Liver (tissue), 9 donors: ENCODE results near the gene MAGI1. TPM values are rescaled to one million over a fixed set of nuclear protein-coding genes. Genes with fewer than 3 reads are reported as not detected.

Experiments
- DNase-seq: peaks from one replicate; pipeline ENCODE4 v3.0.0-alpha.2; 2017; ENCODE audit warnings: low spot score
- H3K27ac ChIP-seq, 2 donors: one replicate each; pipeline ENCODE4 v1.7.0; 2013; ENCODE audit warnings: inconsistent platforms in 2 of 2, low read length in 2 of 2, control low read depth in 1 of 2, low read depth in 1 of 2, mild to moderate bottlenecking in 1 of 2
- H3K27me3 ChIP-seq, 4 donors: one replicate each; pipeline versions ENCODE4 v1.6.1 to v1.7.0; 2013; ENCODE audit warnings: low read length in 3 of 4, inconsistent platforms in 1 of 4, mild to moderate bottlenecking in 1 of 4, moderate library complexity in 1 of 4; ENCODE audit not compliant: control insufficient read depth in 4 of 4, insufficient read depth in 4 of 4
- H3K36me3 ChIP-seq, 4 donors: one replicate each; pipeline versions ENCODE4 v1.6.1 to v1.7.0; 2013; ENCODE audit warnings: low read length in 3 of 4, mild to moderate bottlenecking in 3 of 4, low read depth in 1 of 4, moderate library complexity in 1 of 4; ENCODE audit not compliant: control insufficient read depth in 4 of 4, insufficient read depth in 3 of 4
- H3K4me1 ChIP-seq, 4 donors: one replicate each; pipeline versions ENCODE4 v1.6.1 to v1.7.0; 2013; ENCODE audit warnings: low read length in 3 of 4, mild to moderate bottlenecking in 3 of 4, moderate library complexity in 1 of 4; ENCODE audit not compliant: control insufficient read depth in 4 of 4, insufficient read depth in 4 of 4
- H3K4me3 ChIP-seq, 3 donors: one replicate each; pipeline versions ENCODE4 v1.6.1 to v1.7.0; 2013; ENCODE audit warnings: low read length in 3 of 3, control low read depth in 1 of 3, low read depth in 1 of 3, mild to moderate bottlenecking in 1 of 3
- H3K9ac ChIP-seq, 2 donors: one replicate each; pipeline ENCODE4 v1.7.0; 2013; ENCODE audit warnings: low read length in 2 of 2, mild to moderate bottlenecking in 2 of 2, moderate library complexity in 2 of 2, control low read depth in 1 of 2, low read depth in 1 of 2
- H3K9me3 ChIP-seq, 4 donors: one replicate each; pipeline versions ENCODE4 v1.6.1 to v1.7.0; 2013; ENCODE audit warnings: low read length in 3 of 4; ENCODE audit not compliant: control insufficient read depth in 4 of 4
- EGR1 ChIP-seq, 2 donors: IDR thresholded peaks; 2 replicates each; pipeline ENCODE4 v1.6.1; 2016 to 2018; ENCODE audit warnings: antibody characterized with exemption in 2 of 2, low read depth in 2 of 2
- FOXA1 ChIP-seq: IDR thresholded peaks from 2 replicates; pipeline ENCODE4 v1.6.1; 2016; ENCODE audit warnings: antibody characterized with exemption
- FOXA2 ChIP-seq: IDR thresholded peaks from 2 replicates; pipeline ENCODE4 v1.6.1; 2016; ENCODE audit warnings: antibody characterized with exemption
- GABPA ChIP-seq, 2 donors: IDR thresholded peaks in 1 of 2; conservative IDR thresholded peaks in 1 of 2; 2 replicates each; pipeline ENCODE4 v1.6.1; 2016; ENCODE audit warnings: antibody characterized with exemption in 2 of 2, mild to moderate bottlenecking in 1 of 2, moderate library complexity in 1 of 2
- HNF4A ChIP-seq, 2 donors: conservative IDR thresholded peaks; 2 replicates each; pipeline ENCODE4 v1.6.1; 2016; ENCODE audit warnings: antibody characterized with exemption in 2 of 2, mild to moderate bottlenecking in 2 of 2
- HNF4G ChIP-seq: IDR thresholded peaks from 2 replicates; pipeline ENCODE4 v1.6.1; 2016; ENCODE audit warnings: antibody characterized with exemption
- JUND ChIP-seq, 2 donors: IDR thresholded peaks; 2 replicates each; pipeline ENCODE4 v1.6.1; 2016; ENCODE audit warnings: antibody characterized with exemption in 2 of 2
- NR2F2 ChIP-seq: IDR thresholded peaks from 2 replicates; pipeline ENCODE4 v1.6.1; 2016; ENCODE audit warnings: antibody characterized with exemption
- RAD21 ChIP-seq, 2 donors: IDR thresholded peaks; 2 replicates each; pipeline ENCODE4 v1.6.1; 2016; ENCODE audit warnings: antibody characterized with exemption in 2 of 2, mild to moderate bottlenecking in 2 of 2
- RXRA ChIP-seq, 2 donors: IDR thresholded peaks; 2 replicates each; pipeline ENCODE4 v1.6.1; 2017 to 2018; ENCODE audit warnings: antibody characterized with exemption in 2 of 2, mild to moderate bottlenecking in 1 of 2
- SP1 ChIP-seq: IDR thresholded peaks from 2 replicates; pipeline ENCODE4 v1.6.1; 2018; ENCODE audit warnings: antibody characterized with exemption, mild to moderate bottlenecking
- TAF1 ChIP-seq: conservative IDR thresholded peaks from 2 replicates; pipeline ENCODE4 v1.6.1; 2016; ENCODE audit warnings: antibody characterized with exemption, mild to moderate bottlenecking
- YY1 ChIP-seq: IDR thresholded peaks from 2 replicates; pipeline ENCODE4 v1.6.1; 2016; ENCODE audit warnings: antibody characterized with exemption, mild to moderate bottlenecking
- WGBS: extraction: QIAGEN DNeasy Blood & Tissue Kit; methylation state at CpG from one replicate; pipeline ENCODE4 v1.1.7; 2013; 5-methylcytosine and 5-hydroxymethylcytosine counted together
- polyA plus RNA-seq, 2 donors: library from polyadenylated mRNA; stranded (reverse) in 1 of 2; unstranded in 1 of 2; fragments of 200-250 nt in 1 of 2; fragments of >200 nt in 1 of 2; fragmentation: Nextera tagmentation in 1 of 2; extraction: Ambion mirVana in 1 of 2; gene quantifications; one replicate each; pipeline versions ENCODE4 v1.2.1 to v1.2.3, GENCODE V29; 2013 to 2015
- total RNA-seq, 2 donors: library from RNA; depleted of rRNA; stranded (reverse); fragments of >200 nt; gene quantifications; one replicate each; pipeline ENCODE4 v1.2.3, GENCODE V29; 2014
- TF ChIP-seq, protein P1 (sequence below): IDR thresholded peaks from 2 replicates; pipeline ENCODE4 v1.6.1; 2016; ENCODE audit warnings: antibody characterized with exemption, mild to moderate bottlenecking
- TF ChIP-seq, protein P2 (sequence below): IDR thresholded peaks from 2 replicates; pipeline ENCODE4 v1.6.1; 2016; ENCODE audit warnings: antibody characterized with exemption
- TF ChIP-seq, protein P3 (sequence below): fragments of 150-350 bp; IDR thresholded peaks from 2 replicates; pipeline ENCODE4 v1.5.1; 2017; ENCODE audit warnings: improper control_type of control experiment, low read depth, low read length; ENCODE audit not compliant: missing input control
- TF ChIP-seq, protein P4 (sequence below): IDR thresholded peaks from 2 replicates; pipeline ENCODE4 v1.6.1; 2016; ENCODE audit warnings: antibody characterized with exemption
- donor health status: healthy.
- donor health status: healthy.
- donor health status: healthy.
- donor health status: healthy.
- donor health status: healthy.

The MAGI1 gene
- total and polyA plus RNA-seq, 4 donors, result 9.6 to 68.8 (median 14.0) TPM

DNA sequence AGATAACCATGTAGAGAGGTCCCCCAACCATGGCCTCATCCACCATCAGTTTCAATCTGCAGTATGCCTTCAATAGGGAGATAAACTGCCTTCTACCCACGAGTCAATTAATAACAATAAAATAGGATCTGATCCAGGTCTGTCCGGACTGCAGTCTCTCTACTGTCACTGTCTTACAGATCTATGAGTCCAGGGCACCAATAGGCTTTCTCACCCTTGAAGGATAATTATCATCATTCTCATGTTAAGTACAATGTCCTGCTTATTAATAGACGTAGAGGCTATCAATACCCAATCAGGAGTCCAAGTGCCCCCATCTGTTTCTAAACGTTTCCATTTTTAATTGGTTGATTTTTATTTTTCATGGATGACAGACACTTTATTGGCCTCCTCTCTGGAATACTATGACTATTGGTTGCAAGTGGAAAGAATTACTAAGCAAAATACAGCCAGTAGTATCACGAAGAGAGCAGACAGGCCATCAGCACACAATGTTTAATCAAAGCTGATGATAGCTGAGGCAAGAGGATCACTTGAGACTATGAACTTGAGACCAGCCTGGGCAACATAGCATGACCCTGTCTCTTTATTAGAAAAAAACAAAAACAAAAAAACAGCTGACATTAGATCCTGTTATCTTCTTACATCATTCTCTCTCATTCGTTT, 480.7 kb downstream of the MAGI1 start:
- no peaks in the 10 kb centered on the region for H3K27me3 ChIP-seq
- WGBS, result 84% methylated on average over 6 of the region's 6 CpGs
- no peak overlapping the region for H3K9ac ChIP-seq
- no peak overlapping the region for H3K27ac ChIP-seq
- no peak for TF ChIP-seq FOXA1
- TF ChIP-seq, protein P1, sequence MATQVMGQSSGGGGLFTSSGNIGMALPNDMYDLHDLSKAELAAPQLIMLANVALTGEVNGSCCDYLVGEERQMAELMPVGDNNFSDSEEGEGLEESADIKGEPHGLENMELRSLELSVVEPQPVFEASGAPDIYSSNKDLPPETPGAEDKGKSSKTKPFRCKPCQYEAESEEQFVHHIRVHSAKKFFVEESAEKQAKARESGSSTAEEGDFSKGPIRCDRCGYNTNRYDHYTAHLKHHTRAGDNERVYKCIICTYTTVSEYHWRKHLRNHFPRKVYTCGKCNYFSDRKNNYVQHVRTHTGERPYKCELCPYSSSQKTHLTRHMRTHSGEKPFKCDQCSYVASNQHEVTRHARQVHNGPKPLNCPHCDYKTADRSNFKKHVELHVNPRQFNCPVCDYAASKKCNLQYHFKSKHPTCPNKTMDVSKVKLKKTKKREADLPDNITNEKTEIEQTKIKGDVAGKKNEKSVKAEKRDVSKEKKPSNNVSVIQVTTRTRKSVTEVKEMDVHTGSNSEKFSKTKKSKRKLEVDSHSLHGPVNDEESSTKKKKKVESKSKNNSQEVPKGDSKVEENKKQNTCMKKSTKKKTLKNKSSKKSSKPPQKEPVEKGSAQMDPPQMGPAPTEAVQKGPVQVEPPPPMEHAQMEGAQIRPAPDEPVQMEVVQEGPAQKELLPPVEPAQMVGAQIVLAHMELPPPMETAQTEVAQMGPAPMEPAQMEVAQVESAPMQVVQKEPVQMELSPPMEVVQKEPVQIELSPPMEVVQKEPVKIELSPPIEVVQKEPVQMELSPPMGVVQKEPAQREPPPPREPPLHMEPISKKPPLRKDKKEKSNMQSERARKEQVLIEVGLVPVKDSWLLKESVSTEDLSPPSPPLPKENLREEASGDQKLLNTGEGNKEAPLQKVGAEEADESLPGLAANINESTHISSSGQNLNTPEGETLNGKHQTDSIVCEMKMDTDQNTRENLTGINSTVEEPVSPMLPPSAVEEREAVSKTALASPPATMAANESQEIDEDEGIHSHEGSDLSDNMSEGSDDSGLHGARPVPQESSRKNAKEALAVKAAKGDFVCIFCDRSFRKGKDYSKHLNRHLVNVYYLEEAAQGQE, result no peak
- H3K4me3 ChIP-seq, result no peak overlapping the region
- no peak for DNase-seq
- H3K9me3 ChIP-seq, result no peaks in the 10 kb centered on the region
- peaks cover 0 to 10% (median 7%) of the 10 kb centered on the region in 4 donors for H3K4me1 ChIP-seq
- H3K36me3 ChIP-seq, result no peaks in the 10 kb centered on the region

DNA sequence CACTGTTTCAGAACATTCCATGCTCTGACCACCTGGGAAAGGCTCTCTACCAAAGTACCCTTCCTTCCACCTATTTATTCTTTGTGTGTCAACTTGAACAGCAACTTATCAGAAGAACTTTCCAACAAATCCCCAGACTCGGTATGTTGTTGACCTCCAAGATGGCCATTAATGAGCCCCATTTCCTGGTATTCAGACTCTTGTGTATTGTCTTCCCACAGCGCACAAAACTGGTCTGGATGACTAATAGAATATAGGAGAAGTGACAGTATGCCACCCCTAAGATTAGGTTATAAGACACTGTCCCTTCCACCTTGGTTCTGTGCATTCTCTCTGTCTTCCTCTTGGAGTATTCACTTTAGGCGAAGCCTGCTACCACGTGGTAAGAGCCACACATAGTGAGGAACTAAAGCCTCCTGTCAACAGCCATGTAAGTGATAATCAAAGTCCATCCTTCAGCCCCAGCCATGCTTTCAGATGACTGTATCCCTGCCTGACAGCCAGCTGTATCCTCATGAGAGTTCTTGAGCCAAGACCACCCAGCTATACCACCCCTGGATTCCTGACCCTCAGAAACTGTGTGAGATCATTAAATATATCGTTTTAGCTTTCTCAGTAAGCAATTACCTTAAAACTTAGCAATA, 481.7 kb downstream of the MAGI1 start:
- Histone ChIP-seq H3K27me3 (no peaks in the 10 kb centered on the region), H3K9ac (no peak overlapping the region), H3K27ac (no peak overlapping the region), H3K9me3 (no peaks in the 10 kb centered on the region), H3K36me3 (no peaks in the 10 kb centered on the region), H3K4me3 (no peak overlapping the region), H3K4me1 (peaks cover 0 to 10% (median 7%) of the 10 kb centered on the region in 4 donors)
- TF ChIP-seq RAD21 (IDR thresholded peaks at IDR 0.05) (no peak), RXRA (IDR thresholded peaks at IDR 0.05) (no peak), GABPA (IDR thresholded peaks at IDR 0.05 in 1 of 2, conservative IDR thresholded peaks at IDR 0.05 in 1 of 2) (no peak)
- TF ChIP-seq, protein P2, sequence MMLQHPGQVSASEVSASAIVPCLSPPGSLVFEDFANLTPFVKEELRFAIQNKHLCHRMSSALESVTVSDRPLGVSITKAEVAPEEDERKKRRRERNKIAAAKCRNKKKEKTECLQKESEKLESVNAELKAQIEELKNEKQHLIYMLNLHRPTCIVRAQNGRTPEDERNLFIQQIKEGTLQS, result no peak
- WGBS, result 87% methylated on average over 5 of the region's 5 CpGs
- DNase-seq, result no peak

DNA sequence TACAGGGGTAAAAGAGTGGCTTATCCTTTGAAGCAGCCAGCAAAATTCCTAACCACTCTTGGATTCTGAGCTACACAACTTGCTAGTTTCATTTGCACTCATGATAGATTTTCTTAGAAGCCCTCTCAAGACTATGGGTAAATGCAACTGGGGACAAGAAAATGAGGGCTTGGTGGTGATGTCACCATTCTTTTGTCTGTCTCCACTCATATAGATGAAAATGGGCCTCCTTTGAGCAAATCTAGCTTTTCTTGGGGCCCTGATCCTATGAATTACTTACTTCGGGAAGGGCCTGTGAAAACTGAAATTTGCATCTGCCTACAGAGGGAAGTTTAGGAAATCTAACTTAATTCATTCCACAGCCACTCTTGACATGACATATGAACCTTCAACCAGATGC, 486.3 kb downstream of the MAGI1 start:
- peaks cover 11 to 18% (median 11%) of the 10 kb centered on the region in 4 donors for H3K4me1 ChIP-seq
- WGBS, result 92% methylated on average over 1 of the region's 1 CpG
- DNase-seq, result no peak

More for the DNA sequence above, 486.3 kb downstream of the MAGI1 start:
- TF ChIP-seq YY1 (no peak), RXRA (IDR thresholded peaks at IDR 0.05) (no peak), FOXA2 (no peak), EGR1 (IDR thresholded peaks at IDR 0.05; ENCODE audit: low read depth in 2 of 2) (no peak), JUND (IDR thresholded peaks at IDR 0.05) (no peak), HNF4G (no peak), RAD21 (IDR thresholded peaks at IDR 0.05) (no peak), NR2F2 (no peak), HNF4A (conservative IDR thresholded peaks at IDR 0.05) (no peak), TAF1 (no peak), SP1 (no peak)
- TF ChIP-seq, protein P2, result no peak
- TF ChIP-seq, protein P3, sequence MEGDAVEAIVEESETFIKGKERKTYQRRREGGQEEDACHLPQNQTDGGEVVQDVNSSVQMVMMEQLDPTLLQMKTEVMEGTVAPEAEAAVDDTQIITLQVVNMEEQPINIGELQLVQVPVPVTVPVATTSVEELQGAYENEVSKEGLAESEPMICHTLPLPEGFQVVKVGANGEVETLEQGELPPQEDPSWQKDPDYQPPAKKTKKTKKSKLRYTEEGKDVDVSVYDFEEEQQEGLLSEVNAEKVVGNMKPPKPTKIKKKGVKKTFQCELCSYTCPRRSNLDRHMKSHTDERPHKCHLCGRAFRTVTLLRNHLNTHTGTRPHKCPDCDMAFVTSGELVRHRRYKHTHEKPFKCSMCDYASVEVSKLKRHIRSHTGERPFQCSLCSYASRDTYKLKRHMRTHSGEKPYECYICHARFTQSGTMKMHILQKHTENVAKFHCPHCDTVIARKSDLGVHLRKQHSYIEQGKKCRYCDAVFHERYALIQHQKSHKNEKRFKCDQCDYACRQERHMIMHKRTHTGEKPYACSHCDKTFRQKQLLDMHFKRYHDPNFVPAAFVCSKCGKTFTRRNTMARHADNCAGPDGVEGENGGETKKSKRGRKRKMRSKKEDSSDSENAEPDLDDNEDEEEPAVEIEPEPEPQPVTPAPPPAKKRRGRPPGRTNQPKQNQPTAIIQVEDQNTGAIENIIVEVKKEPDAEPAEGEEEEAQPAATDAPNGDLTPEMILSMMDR, result no peak
- TF ChIP-seq, protein P4, sequence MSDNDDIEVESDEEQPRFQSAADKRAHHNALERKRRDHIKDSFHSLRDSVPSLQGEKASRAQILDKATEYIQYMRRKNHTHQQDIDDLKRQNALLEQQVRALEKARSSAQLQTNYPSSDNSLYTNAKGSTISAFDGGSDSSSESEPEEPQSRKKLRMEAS, result no peak
- Histone ChIP-seq H3K27me3 (no peaks in the 10 kb centered on the region), H3K36me3 (no peaks in the 10 kb centered on the region), H3K4me3 (no peak overlapping the region), H3K9ac (no peak overlapping the region), H3K27ac (no peak overlapping the region), H3K9me3 (no peaks in the 10 kb centered on the region)
